Measurements from ENCODE around the gene NXT1.

- TF ChIP-seq REST (IDR thresholded peaks at IDR 0.05; ENCODE audit: borderline replicate concordance) (no peak), EZH2 (IDR thresholded peaks at IDR 0.05; ENCODE audit: borderline replicate concordance, insufficient read depth, low read length, poor library complexity, severe bottlenecking) (no peak), POLR2AphosphoS5 (IDR thresholded peaks at IDR 0.05) (no peak), CTCF (IDR thresholded peaks at IDR 0.05; ENCODE audit: poor library complexity, severe bottlenecking) (no peak)
Observed at GRCh38 chr20:23316626-23317025, 34.0 kb upstream of the NXT1 start.
